HG02623 (cell line): ENCODE results near the gene TEX11.

Experiments
- ATAC-seq: cut with Tn5 transposase; IDR thresholded peaks from one replicate; pipeline ENCODE4 v1.9.1; 2021; ENCODE audit warnings: moderate library complexity; ENCODE audit not compliant: unreplicated experiment

Gene TEX11

GRCh38 chrX:70500826-70501225 is 407.7 kb downstream of the TEX11 start:
- ATAC-seq = no peak

- no peak for ATAC-seq
These were observed 410.4 kb downstream of the TEX11 start for GRCh38 chrX:70498129-70498528.

- ATAC-seq = no peak
These were observed 411.5 kb downstream of the TEX11 start for GRCh38 chrX:70497026-70497425.

GRCh38 chrX:70496491-70496890 is 412.0 kb downstream of the TEX11 start:
- no peak for ATAC-seq

- no peak for ATAC-seq
These were observed 414.1 kb downstream of the TEX11 start for GRCh38 chrX:70494441-70494840.

- no peak for ATAC-seq
These were observed 419.7 kb downstream of the TEX11 start for GRCh38 chrX:70488856-70489255.

- ATAC-seq = no peak
These were observed 423.0 kb downstream of the TEX11 start for GRCh38 chrX:70485466-70485865.

- ATAC-seq = no peak
These were observed 426.2 kb downstream of the TEX11 start for GRCh38 chrX:70482300-70482699.

- no peak for ATAC-seq
These were observed 426.8 kb downstream of the TEX11 start for GRCh38 chrX:70481471-70482270.

GRCh38 chrX:70480660-70481018 is 427.9 kb downstream of the TEX11 start:
- no peak for ATAC-seq

GRCh38 chrX:70479922-70480659 is 428.4 kb downstream of the TEX11 start:
- no peak for ATAC-seq

- no peak for ATAC-seq
These were observed 429.1 kb downstream of the TEX11 start for GRCh38 chrX:70479247-70479921.
